Measurements from ENCODE around the gene EYA3.
"Not testable (repeated sequence)": the region's sequence is repeated elsewhere in the genome, so short reads cannot be mapped to it uniquely, and the experiment has no call there.

The EYA3 gene

DNA sequence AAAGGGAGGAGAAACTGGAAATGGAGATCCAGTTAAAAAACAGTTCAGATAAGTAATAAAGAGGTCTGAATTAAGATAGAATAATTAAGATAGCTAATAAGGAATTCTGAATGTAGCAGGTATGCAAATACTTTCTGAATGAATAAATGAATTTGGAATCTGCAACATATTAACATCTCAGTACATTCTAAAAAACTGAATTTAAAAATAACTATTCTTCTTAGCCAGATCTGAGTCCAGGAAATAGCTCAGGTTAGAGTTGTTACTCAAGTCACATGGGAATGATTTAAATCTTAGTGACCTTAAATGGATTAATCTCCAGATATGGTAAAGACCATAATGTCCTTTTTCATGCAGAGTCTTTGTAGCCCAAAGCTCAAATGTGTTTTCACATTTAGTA, 51.2 kb downstream of the EYA3 start:
- no peak for DNase-seq (ENCODE audit: low read depth)
- no peak overlapping the region for H3K4me3 ChIP-seq (ENCODE audit: low read depth, low read length)

DNA sequence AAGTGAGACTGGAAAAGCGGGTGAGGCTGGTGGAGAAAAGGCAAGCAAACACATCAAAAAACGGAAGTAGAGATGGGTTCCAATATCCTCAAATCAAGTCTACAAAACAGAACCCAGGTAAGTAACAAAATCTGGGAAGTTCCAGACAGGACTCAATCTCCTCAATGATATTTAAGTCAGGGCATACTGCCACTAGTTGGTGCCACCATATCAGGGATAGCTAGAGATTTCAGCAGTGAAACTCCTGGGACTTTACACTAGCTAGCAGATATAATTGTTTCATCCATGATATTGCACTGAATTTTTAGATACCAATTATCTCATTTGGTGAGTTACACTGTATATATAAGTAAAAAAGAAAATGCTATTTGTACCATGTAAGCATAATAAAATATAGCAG, 52.0 kb downstream of the EYA3 start:
- no peak overlapping the region for H3K4me3 ChIP-seq (ENCODE audit: low read depth, low read length)
- DNase-seq (ENCODE audit: low read depth), result no peak

DNA sequence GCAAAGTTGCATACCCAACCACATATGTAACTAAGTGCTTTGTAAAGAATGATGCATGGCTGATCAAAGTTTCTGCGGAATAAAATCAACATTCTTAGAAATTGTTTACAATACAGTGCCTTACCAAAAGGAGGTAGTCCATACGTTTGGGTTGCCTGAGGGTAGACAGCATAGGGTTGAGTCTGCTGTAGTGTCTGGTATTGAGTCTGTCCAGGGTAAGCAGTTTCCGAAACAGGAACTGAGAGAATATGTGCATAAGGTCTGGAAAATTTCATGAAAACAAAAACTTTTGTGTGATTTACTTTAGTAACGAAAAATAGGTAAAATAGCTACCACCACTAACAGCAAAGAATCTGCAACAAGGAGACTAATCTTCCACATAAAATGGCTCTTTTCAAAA, 53.0 kb downstream of the EYA3 start:
- H3K4me3 ChIP-seq (ENCODE audit: low read depth, low read length), result no peak overlapping the region
- DNase-seq (ENCODE audit: low read depth), result no peak

DNA sequence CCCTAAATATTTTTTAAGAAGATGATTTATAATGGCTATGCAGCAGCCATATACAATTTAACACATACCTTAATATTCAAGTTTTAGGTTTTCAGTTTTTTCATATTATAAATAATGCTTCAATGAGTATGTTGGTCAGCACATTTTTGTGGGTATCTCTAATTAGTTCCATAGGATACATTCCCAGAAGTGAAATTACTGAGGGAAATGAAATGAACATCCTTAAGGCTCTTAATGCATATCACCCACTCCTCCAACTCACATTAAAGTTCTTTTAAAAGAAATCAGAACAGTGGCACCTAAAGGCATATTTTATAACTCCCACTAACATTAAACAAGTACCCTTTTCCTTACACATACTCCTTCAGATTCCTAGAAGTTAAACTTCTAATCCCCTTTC, 56.1 kb downstream of the EYA3 start:
- no peak for DNase-seq (ENCODE audit: low read depth)

DNA sequence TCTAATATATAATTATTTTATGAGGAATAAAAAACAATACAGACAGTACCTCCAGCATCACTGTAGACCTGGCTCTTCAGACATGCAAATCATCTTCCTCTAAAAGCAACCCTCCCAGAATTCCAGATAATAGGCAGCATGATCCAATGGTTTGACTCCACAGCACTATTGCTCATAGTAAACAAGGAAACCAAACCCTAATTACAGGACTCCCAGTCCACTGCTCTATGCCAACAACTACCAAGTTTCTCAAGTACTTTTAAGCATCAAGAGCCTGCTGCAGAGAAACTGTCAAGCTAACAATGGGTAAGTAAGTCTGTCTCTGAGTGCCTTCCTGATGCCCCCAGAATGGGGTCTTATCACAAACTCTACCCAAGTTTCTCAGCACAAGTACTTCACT, 57.2 kb downstream of the EYA3 start:
- DNase-seq (ENCODE audit: low read depth), result no peak
- H3K4me3 ChIP-seq (ENCODE audit: low read depth, low read length), result no peak overlapping the region

More for the DNA sequence above, 56.1 kb downstream of the EYA3 start:
- H3K4me3 ChIP-seq (ENCODE audit: low read depth, low read length), result no peak overlapping the region

DNA sequence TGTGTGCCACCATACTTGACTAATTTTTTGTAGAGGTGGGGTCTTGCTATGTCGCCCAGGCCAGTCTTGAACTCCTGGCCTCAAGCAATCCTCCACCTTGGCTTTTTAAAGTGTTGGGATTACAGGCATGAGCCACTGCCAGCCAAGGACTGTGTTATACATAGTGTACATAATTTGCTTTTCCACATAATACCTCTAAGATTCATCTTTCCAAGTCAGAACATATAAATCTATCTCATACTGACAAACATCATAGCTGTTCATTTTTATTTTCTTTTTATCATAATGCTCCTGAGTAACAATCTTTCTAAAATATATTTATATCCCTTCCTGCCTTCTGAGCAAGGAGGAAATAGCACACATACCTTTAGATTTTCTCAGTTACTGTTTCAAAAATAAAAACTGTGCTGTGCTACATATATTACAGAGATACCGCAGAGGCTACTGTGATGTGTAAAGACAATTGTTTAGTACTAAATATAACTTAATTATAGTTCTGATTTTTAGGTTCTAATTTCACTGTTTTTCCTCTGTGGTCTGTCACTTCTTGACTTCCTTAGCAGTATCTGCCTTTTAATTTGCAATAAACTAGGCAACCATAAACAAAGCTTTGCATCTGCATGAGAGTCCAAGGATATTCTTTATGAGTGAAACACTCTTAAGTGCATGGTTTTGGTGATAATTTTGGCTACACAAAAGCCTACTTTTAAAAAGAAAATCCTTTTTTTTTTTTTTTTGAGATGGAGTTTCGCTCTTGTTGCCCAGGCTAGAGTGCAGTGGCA, 59.3 kb downstream of the EYA3 start:
- H3K4me3 ChIP-seq (ENCODE audit: low read depth, low read length), result no peak overlapping the region
- DNase-seq (ENCODE audit: low read depth), result no peak

DNA sequence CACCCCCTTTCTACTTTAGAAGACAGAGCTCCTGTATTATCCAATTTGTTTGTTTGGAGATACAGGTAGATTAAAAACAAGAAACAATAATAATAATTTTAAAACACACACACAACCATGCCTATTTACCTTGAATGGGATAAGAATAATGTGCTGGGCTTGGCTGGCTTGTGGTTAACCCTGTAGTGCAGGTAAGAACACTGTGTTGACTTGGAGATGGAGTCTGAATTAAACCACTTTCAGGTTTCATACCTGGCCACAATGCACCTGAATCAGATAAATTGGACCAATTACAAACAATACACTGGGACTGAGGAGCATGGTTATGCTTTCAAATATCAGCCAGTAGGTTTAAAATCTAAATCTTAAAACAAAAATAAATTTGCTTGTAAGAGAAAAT, 60.8 kb downstream of the EYA3 start:
- H3K4me3 ChIP-seq (ENCODE audit: low read depth, low read length), result no peak overlapping the region
- DNase-seq (ENCODE audit: low read depth), result no peak

DNA sequence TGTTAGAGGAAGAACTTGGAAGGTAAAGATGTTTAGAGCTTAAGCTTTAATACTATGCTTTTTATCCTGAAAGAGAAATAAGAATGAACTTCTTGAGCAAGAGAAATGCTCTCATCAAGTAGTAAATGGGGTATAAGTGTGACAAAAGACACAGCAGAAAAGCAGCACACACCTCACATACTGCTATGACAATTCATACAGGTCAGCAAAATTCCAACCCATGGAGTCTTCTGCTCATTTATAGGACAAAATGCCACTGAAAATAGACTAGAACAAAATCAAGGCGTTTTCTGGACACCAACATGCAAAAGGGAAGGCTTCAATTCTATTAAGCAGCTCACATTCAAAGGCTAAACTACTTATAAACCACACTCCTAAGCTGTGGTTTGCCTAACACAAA, 61.2 kb downstream of the EYA3 start:
- no peak for DNase-seq (ENCODE audit: low read depth)
- no peak overlapping the region for H3K4me3 ChIP-seq (ENCODE audit: low read depth, low read length)

DNA sequence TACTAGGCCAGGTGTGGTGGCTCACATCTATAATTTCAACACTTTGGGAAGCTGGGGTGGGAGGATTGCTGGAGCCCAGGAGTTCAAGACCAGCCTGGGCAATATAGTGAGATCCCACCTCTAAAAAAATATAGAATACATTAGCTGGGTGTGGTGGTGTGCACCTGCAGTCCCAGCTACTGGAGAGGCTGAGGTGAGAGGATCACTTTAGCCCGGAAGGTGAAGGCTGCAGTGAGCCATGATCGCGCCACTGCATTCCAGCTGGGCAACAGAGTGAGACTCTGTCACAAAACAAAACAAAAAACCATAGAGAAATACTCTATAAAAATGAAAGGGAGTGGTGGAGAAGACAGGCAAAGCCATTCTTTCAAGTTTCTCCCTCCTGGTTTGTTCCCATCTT, 62.1 kb downstream of the EYA3 start:
- DNase-seq (ENCODE audit: low read depth), result no peak
- no peak overlapping the region for H3K4me3 ChIP-seq (ENCODE audit: low read depth, low read length)

DNA sequence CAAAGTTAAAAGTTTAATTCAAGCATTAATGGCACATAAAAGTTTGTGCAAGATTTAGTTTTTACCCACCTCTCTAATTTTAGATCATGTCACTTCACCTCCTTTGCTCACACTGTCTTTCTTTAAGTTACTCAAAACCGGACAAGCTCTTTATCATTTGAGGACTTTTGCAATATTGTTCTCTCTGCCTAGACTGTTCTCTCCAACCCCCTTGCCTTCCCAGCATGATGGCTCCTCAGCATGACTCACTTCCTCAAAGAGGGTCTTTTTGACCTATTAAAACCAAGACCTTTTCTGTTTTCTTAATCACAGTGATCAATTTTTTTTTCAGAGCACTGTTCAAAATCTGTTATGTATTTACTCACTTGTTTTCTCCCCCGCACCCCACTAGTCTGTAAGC, 67.3 kb downstream of the EYA3 start:
- no peak overlapping the region for H3K4me3 ChIP-seq (ENCODE audit: low read depth, low read length)
- no peak for DNase-seq (ENCODE audit: low read depth)

DNA sequence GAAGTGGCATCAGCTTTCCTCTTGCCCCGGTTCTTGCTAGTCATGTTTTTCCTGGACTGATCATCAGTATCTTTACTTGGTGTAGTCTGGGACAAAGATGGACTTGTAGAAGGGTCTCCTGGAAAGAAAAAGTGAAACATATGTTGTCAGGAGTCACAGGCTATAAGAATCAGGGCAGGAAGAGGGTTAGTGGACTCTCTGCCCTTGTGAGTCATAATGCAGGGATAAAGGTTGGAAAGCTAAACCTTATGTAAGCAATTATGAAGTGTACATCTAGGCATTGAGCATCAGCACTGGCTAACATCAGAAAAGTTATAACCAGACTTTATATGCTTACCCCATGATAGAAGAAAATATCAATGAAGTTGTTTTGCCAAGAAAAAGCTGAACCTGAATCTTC, 77.4 kb downstream of the EYA3 start:
- no peak overlapping the region for H3K4me3 ChIP-seq (ENCODE audit: low read depth, low read length)
- no peak for DNase-seq (ENCODE audit: low read depth)

DNA sequence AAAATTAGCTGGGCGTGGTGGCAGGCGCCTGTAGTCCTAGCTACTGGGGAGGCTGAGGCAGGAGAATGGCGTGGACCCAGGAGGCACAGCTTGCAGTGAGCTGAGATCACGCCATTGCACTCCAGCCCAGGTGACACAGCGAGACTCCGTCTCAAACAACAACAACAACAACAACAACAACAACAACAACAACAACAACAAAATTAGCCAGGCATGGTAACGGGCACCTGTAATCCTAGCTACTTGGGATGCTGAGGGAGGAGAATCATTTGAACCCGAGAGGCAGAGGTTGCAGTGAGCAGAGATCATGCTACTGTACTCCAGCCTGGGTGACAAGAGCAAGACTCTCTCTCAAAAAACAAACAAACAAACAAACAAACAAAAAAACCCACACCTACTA, 85.3 kb downstream of the EYA3 start:
- H3K4me3 ChIP-seq (ENCODE audit: low read depth, low read length); DNase-seq (ENCODE audit: low read depth): not testable (repeated sequence)

DNA sequence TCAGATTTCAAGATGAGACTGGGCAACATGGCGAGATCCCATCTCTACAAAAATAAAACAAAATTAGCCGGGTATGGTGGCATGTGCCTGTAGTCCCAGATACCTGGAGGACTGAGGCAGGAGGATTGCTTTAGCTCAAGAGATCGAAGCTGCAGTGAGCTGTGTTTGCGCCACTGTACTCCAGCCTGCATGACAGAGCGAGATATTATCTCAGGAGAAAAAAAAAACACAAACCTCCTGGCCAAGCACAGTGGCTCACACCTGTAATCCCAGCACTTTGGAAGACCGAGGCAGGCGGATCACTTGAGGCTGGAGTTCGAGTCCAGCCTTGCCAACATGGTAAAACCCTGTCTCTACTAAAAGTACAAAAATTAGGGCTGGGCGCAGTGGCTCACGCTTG, 85.8 kb downstream of the EYA3 start:
- H3K4me3 ChIP-seq (ENCODE audit: low read depth, low read length), result no peak overlapping the region
- DNase-seq (ENCODE audit: low read depth), result no peak

DNA sequence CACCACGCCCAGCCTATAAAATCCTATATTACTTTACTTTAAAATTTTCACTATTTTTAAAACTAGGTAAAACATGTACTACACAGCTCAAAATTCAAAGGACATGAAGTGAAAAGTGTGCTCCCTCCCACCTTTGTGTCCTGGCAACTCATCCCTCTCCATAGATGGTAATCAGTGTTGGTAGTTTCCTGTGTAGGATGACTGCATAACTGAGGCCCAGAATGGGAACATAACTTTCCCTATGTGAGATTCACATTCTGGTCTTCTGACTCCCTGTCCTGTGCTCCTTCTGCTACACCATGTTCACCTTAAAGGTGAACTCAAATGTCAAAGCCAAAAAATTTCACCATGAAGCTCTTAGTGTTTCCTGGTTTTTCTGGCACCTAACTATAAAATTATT, 89.4 kb downstream of the EYA3 start:
- no peak overlapping the region for H3K4me3 ChIP-seq (ENCODE audit: low read depth, low read length)
- no peak for DNase-seq (ENCODE audit: low read depth)

DNA sequence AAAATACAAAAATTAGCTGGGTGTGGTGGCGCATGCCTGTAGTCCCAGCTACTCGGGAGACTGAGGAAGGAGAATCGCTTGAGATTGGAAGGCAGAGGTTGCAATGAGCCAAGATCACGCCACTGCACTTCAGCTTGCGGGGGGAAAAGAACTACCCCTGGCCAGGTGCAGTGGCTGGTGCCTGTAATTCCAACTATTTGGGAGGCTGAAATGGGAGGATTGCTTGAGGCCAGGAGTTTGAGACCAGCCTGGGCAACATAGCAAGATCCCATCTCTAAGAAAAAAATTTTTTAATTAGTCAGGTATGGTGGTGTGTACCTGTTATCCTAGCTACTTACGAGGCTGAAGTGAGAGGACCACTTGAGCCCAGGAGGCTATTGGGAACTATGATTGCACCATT, 93.9 kb downstream of the EYA3 start:
- not testable (repeated sequence) for H3K4me3 ChIP-seq (ENCODE audit: low read depth, low read length); DNase-seq (ENCODE audit: low read depth)

DNA sequence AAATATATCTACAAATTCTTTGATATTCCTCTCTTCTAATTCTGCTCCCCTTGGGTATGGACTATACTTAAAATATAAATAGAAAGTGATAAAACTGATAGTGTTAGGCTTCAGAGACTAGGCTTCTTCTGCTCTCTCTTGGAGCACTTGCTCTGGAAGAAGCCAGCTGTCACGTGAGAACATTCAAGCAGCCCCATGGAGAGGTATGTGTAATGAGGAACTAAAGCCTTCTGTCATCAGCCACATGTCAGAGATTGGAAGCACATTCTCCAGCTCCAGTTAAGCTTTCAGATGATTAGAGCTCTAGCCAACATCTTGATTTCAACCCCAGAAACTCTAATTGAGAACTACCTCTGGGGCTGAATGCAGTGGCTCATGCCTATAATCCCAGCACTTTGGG, 94.3 kb downstream of the EYA3 start:
- DNase-seq (ENCODE audit: low read depth), result no peak
- no peak overlapping the region for H3K4me3 ChIP-seq (ENCODE audit: low read depth, low read length)

DNA sequence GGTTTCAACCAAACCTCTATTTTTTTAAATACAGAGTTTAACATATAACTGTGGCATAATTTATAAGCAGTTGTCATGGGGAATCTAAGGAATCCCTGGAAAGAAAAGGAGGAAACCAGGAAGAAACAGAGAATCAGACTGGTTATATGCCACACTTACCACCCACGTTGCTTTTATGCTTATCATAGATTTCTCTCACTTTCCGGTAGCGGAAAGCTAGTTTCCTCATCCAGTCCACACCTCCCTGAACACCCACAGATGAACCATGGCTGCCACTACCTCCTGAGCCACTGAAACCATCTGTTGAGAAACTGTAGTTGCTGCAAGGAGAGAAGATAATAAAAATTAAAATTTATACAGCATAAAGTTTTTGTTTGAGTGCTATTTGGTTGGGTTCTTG, 95.2 kb downstream of the EYA3 start:
- no peak for DNase-seq (ENCODE audit: low read depth)

DNA sequence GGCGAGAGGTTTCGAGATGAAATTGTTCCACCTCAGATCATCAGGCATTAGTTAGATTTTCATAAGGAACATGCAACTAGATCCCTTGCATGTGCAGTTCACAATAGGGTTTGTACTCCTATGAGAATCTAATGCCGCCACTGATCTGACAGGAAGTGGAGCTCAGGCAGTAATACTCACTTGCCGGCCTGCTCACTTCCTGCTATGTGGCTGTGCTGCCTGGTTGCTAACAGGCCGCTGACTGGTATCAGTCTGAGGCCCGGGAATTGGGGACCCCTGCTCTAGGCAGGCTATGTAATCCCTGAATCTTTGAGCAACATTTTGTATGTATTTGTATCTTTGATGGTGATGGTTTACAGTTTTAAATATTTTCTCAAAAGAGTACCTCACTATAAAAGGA, 96.1 kb downstream of the EYA3 start:
- no peak overlapping the region for H3K4me3 ChIP-seq (ENCODE audit: low read depth, low read length)
- no peak for DNase-seq (ENCODE audit: low read depth)

More for the DNA sequence above, 95.2 kb downstream of the EYA3 start:
- no peak overlapping the region for H3K4me3 ChIP-seq (ENCODE audit: low read depth, low read length)

DNA sequence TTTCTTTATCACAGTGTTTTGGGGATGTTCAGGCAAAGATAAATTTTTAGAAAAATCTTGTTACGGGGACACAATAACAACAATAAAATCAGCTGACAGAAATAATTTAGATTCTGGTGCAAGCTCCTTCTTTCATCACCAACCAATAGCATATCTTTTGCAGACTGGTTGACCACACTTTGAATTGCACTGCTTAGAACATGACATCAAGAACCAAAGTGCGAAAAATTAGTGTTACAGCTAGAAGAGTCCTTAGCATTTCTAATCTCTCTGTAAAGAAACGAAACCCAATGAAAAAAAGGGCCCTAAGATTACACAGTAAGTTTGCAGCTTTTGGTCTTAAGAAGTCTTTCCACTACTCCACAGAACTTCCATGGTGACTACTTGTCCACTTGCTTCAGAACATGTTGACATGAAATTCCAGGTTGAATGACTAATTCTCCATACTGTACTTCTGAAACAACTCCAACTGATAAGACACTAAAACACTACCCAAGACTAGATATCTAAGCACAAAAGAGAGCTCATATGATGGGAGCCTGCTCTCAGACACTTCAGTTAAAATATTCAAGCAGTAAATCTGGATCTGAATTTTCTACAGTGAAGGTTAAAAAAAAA, 97.4 kb downstream of the EYA3 start:
- DNase-seq (ENCODE audit: low read depth), result no peak

DNA sequence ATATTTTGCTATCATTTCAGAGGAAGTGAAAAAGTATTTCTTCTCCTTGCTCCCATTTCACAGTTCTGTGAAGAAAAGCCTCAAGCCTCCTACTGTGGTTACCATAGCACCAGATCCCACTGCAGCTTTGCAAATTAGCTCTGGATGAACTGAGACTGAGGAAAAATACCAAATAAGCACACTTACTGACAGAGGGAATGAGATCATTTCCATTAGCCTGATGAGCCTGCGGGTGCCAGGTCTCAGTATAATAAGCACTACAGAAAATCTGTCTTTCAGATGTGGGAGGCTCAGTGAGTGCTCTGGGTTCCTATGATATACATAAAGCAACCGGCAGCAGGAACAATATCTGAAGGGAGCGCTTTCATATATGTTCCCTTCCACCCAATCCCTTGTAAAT, 107.3 kb downstream of the EYA3 start:
- H3K4me3 ChIP-seq (ENCODE audit: low read depth, low read length), result no peak overlapping the region
- DNase-seq (ENCODE audit: low read depth), result no peak

More for the DNA sequence above, 97.4 kb downstream of the EYA3 start:
- no peak overlapping the region for H3K4me3 ChIP-seq (ENCODE audit: low read depth, low read length)

DNA sequence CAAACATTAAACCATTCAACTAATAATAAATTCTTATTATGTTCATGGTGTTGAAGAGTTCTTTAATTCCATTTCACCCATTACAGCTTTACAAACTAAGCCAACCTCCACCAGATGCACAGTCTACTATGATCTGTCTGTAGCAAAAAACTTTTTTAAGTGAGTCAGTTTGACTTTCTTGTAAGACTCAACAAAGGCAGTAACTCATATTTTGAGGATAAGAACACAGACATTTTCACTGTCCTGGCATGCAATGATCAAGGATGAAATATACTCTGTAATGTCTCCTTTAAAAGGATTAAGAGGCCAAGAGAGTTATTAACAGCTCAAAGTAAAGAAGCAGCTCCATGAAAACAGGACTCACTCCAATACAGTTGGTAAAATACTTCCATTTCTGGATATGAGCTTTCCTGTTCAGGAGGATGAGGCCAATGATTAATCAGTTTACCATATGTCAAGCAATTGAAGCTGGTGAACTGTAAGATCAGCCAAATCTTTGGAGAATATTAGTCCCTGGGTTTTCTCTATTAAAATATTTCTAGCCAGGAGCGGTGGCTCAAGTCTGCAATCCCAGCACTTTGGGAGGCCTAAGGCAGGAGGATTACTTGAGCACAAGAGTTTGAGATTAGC, 108.1 kb downstream of the EYA3 start:
- no peak for DNase-seq (ENCODE audit: low read depth)
- no peak overlapping the region for H3K4me3 ChIP-seq (ENCODE audit: low read depth, low read length)

Measured in skeletal muscle cell (primary cell).